H1 (cell line): Measurements from ENCODE around the gene FXYD3.

ENCODE experiments used
- CEBPB ChIP-seq: IDR thresholded peaks from 2 replicates; pipeline ENCODE4 v1.6.1; 2012; ENCODE audit warnings: low read depth, low read length
- CHD1 ChIP-seq: IDR thresholded peaks from 2 replicates; pipeline ENCODE4 v1.6.1; 2012; ENCODE audit warnings: low read depth, low read length, improper control_type of control experiment
- CREB1 ChIP-seq: IDR thresholded peaks from 2 replicates; pipeline ENCODE4 v1.6.1; 2012; ENCODE audit warnings: inconsistent platforms
- CTCF ChIP-seq, 3 experiments: IDR thresholded peaks; 1 replicate in 2 of 3; 2 replicates in 1 of 3; pipeline versions ENCODE4 v1.5.1 to v1.6.1; 2011; ENCODE audit warnings: low read length in 3 of 3, mild to moderate bottlenecking in 3 of 3, inconsistent platforms in 2 of 3, low read depth in 1 of 3, moderate library complexity in 1 of 3; ENCODE audit not compliant: insufficient read depth in 1 of 3; ENCODE audit errors: control extremely low read depth in 1 of 3
- EZH2 ChIP-seq: fragments of 200-600 bp; sonication (generic); IDR thresholded peaks from 2 replicates; pipeline ENCODE4 v1.7.1; 2012; ENCODE audit warnings: low read depth, mild to moderate bottlenecking, moderate library complexity, low read length, inconsistent platforms; ENCODE audit not compliant: severe bottlenecking
- GTF2F1 ChIP-seq: IDR thresholded peaks from 2 replicates; pipeline ENCODE4 v1.6.1; 2012; ENCODE audit warnings: low read depth, low read length, improper control_type of control experiment, borderline replicate concordance
- POLR2A ChIP-seq, 2 experiments: IDR thresholded peaks; 1 replicate in 1 of 2; 2 replicates in 1 of 2; pipeline ENCODE4 v1.6.1; 2011; ENCODE audit warnings: low read depth in 2 of 2, low read length in 2 of 2, mild to moderate bottlenecking in 2 of 2; ENCODE audit errors: control extremely low read depth in 1 of 2
- POLR2AphosphoS5 ChIP-seq: IDR thresholded peaks from 2 replicates; pipeline ENCODE4 v1.6.1; 2011; ENCODE audit warnings: low read depth, low read length
- RXRA ChIP-seq: IDR thresholded peaks from 2 replicates; pipeline ENCODE4 v1.6.1; 2011; ENCODE audit warnings: low read depth, mild to moderate bottlenecking, low read length, moderate library complexity; ENCODE audit not compliant: insufficient read depth
- SAP30 ChIP-seq: fragments of 300-600 bp; sonication (generic); IDR thresholded peaks from 2 replicates; pipeline ENCODE4 v1.7.1; 2012; ENCODE audit warnings: low read length, moderate library complexity, mild to moderate bottlenecking, inconsistent platforms; ENCODE audit not compliant: insufficient read depth, insufficient replicate concordance
- SP1 ChIP-seq: IDR thresholded peaks from 2 replicates; pipeline ENCODE4 v1.6.1; 2011; ENCODE audit warnings: low read depth, low read length
- TAF1 ChIP-seq: IDR thresholded peaks from 2 replicates; pipeline ENCODE4 v1.6.1; 2011; ENCODE audit warnings: mild to moderate bottlenecking, low read depth, low read length
- TBP ChIP-seq: IDR thresholded peaks from 2 replicates; pipeline ENCODE4 v1.6.1; 2011; ENCODE audit warnings: low read depth, low read length, improper control_type of control experiment

- TF ChIP-seq GTF2F1: no peak
- no peak for TF ChIP-seq RXRA
- TF ChIP-seq CEBPB: no peak
- TF ChIP-seq EZH2: no peak
- no peak for TF ChIP-seq SAP30
- TF ChIP-seq TAF1: no peak
- no peak for TF ChIP-seq TBP
- no peak for TF ChIP-seq CTCF (IDR thresholded peaks at IDR 0.05; ENCODE audit: control extremely low read depth in 1 of 3, insufficient read depth in 1 of 3, low read depth in 1 of 3, low read length in 3 of 3)
- TF ChIP-seq POLR2A (IDR thresholded peaks at IDR 0.05; ENCODE audit: control extremely low read depth in 1 of 2, low read depth in 2 of 2, low read length in 2 of 2): no peak
- no peak for TF ChIP-seq CHD1
- no peak for TF ChIP-seq CREB1
- no peak for TF ChIP-seq SP1
- TF ChIP-seq POLR2AphosphoS5: no peak
Observed at GRCh38 chr19:35080613-35081170, 34.9 kb upstream of the FXYD3 start.
